T-helper 22 cell (primary cell): ENCODE data around the gene DNMT3A.
"Not testable (repeated sequence)": the region's sequence is repeated elsewhere in the genome, so short reads cannot be mapped to it uniquely, and the experiment has no call there.

Source experiments
- DNase-seq: peaks from one replicate; pipeline ENCODE4 v3.0.0-alpha.2; 2020; ENCODE audit warnings: low read depth

Gene DNMT3A

DNA sequence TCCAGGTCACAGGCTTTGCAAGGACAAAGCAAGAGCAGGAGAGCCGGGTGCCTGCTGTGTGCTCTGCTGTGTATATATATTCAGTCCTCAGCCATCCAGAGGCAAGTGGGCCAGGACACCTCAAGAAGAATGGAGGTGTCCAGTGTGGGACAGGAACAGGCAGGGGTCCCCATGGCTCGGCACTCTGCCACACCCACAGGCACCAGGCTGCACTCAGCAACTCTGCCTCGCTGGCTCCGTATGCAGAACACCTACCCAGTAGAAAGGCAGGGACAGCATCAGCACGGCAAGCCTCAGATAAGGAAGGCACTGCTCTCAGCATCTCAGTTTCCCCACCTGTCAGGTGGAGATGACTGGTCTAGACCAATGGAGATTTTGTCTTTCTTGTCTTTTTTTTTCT, 57.8 kb downstream of the DNMT3A start:
- DNase-seq, result no peak

DNA sequence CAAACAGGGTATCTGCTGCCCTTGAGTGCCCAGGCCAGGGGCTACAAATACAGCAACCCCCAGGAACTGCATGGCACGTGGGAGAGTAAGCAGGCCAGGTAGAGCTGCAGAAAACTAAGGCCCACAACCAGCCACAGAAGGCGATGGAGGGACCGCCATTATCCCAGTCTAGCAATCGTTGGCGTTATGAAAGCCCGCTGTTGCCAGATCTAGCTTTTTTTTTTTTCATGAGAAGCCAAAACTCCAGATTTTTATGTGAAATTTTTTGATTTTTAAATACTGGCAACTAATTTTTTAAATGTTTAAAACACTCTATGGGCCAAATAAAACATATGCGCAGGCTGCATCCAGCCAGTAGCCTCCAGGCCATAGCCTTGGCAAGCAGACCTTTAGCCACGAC, 59.8 kb downstream of the DNMT3A start:
- DNase-seq, result no peak

DNA sequence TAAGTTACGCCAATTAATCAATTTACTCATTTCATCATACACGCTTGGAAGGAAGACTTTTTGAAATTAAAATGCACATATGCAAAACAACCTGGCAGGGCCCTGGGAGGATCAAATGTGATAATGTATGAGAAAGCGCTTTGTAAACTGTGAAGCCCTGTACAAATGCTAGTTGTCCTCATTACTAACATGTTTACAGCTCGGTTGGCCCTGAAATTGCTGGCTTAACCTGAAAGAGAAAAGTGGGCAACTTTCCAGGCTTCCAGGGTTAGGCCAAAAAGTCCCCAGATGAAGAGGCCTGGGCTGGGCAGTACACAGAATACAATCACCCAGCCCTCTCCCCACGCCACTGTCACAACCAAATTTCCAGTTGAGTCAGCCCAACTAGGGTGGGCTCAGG, 60.2 kb downstream of the DNMT3A start:
- no peak for DNase-seq

DNA sequence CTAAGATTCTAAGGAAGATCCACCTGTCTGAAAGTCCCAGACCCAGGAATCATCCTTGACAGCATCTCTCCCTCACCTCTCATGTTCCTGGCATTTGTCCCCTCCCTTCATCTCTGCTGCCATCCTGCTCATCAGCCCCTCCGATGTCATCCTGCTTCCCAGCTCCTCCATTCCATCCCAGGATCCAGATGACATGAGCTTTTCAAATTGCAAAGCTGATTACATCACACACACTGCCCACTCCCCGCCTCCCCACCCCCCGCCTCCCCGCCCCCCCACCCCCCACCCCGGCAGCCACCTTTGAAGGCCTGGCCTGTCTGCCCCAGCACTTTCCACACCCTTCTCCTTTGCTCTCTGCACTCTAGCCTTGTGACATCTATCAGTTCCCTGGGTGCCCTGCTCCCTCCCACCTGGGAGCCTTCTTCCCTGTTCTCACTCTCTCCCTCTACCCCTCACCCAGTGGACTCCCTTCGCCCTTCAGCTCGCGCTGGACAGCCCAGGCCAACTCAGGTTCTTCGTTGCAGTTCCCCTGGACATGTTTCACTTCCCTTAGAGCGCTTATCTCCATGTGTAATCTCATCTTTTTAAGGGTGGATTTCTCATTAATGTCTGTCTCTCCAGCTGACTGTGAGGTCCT, 61.6 kb downstream of the DNMT3A start:
- DNase-seq, result no peak

DNA sequence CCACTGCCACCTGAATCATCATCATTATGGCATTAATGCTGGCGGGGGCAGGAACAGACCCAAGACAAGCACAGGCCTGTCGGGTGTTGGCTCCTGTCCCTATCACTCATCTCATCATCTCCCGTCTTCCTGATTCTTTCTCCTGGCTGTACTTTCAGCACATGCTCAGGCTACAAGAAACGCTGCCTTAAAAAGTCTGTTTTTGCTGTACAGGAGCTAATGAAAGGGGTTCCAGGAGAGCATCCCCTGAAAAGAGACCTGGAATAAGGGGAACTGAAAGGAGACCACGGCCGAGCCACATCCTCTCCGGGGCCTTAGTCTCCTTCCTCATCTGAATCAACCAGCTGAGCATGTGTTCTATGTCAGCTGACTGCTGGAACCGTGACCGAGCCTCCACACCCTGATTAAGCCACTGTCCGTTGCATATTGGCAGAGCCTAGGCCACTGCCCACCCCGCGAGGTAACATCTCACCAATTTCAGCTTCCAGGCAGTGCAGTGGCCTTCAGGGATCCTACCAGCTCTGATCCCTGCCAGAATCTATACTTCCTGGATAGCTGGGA, 62.6 kb downstream of the DNMT3A start:
- no peak for DNase-seq

DNA sequence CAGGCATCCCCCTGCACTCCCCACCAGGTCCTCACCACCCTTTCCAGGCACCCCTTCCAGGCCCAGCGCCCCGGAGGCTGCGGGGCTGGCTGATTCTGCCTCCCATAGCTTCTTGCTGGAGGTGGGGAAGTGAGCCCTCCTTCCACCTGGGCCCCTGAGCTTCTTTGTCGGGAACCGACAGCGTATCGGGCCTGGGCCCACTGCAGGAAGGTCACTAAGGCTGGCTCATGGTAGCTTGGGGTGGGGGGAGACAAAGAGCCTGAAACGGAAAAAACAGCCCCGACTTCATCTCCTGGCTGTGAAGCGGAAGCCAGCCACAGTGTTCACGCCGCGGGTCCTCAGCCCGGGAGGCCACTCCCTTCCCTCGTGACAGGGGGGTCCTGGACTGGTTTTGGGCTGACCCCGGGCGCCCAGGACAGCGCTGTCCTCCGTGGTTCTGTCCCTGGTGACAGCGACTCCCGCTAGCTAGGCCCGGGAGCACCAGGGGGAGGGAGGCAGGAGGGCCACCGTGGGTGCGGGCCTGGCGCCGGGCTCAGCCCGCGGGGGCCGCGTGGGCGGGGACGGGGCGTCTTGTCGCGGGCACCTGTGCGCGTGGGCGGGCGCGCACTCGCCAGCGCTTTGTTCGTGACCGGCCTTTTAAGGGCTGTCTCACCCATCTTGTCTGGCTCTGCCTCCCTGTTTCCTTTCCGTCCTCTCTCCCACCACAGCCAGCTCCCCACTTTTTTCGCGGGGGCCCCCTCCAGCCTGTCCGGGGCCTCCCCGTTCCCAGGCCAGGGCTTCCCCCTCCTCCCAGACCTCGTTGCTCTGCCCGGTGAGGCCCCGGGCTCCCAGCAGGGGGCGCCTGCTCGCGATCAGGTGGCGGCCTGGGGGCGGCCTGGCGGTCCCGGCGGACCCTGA, 64.9 kb downstream of the DNMT3A start:
- DNase-seq, result peak; percentile 53

DNA sequence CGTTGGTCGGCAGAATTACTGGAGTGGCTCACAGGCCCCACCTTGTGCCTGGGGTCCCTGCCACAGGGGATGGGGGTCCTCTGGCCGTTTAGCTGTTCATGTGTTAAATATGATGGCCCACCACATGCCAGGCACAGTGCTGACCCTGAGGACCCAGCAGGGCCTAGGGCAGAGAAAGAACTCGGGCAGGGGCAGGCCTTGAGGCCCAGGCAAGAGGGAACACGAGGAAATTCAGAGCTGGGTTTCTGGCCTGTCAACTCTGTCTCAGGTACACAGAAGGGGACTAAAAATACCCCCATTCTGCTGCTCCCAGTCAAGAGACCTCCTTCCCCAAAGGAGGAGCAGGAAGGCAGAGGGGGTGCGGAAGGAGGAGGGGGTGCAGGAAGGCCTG, 66.2 kb downstream of the DNMT3A start:
- DNase-seq, result no peak

DNA sequence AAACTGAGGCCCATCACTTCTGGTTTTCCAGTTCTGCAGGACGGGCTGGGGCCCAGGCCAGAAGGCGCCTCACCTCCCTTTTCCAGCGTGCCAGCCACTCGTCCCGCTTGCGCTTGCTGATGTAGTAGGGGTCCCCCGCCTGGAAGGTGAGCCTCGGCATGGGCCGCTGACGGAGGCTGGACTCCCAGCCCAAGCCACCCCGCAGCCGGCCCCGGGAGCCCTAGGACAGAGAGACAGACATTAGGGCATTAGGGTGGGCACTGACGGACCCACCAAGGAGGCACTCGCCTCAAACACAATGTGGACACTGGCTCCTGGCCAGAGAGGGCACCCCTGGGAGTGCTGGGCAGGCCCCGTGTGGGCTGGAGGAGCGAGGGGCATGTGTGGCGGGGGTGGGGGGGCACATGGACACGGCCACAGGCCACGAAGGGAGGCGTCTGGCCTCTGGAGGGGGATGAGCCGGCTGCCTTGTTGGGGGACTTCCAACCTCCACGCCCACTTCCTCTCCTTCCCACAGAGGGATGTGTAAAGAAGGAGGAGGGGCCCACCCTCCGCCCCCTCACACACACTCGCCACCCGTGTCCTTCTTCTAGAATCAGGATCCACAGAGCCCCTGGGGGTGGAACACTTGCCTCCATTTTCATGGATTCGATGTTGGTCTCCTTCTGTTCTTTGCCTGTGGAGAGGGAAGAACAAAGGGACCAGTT, 66.7 kb downstream of the DNMT3A start:
- peak; percentile 53 for DNase-seq

DNA sequence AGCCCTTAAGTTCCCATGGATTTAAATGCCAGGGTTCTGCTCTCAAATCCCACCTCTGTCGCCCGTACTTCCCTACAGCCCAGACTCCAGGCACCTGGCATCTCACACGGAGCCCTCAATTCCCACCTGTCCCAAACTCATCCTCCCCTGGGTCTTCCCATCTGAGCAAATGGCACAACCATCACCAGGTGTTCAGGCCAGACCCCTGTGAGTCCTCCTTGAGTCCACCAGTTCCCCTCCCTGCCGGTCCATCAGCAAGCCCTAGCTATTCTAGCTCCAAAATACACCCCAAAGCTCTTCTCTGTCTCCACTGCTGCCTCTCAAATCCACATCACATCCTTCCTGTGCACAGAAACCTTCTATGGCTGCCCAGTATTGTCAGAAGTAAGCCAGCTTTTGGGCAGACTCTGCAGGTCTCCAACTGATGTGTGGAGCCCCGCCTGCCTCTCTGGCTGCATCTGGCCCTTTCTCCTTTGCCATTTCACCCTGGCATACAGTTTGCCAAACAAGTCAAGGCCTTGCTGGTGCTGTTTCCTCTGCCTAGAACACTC, 67.7 kb downstream of the DNMT3A start:
- no peak for DNase-seq

DNA sequence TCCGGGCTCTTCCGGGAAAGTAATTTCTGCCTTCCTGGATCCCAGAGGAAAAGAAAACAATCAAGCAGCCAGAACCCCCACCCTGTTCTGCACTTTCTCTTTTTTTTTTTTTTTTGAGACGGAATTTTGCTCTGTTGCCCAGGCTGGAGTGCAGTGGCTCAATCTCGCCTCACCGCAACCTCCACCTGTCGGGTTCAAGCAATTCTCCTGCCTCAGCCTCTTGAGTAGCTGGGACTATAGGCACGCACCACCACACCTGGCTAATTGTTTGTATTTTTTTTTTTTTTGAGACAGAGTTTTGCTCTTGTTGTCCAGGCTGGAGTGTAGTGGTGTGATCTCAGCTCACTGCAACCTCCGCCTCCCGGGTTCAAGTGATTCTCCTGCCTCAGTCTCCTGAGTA, 69.0 kb downstream of the DNMT3A start:
- DNase-seq, result not testable (repeated sequence)

DNA sequence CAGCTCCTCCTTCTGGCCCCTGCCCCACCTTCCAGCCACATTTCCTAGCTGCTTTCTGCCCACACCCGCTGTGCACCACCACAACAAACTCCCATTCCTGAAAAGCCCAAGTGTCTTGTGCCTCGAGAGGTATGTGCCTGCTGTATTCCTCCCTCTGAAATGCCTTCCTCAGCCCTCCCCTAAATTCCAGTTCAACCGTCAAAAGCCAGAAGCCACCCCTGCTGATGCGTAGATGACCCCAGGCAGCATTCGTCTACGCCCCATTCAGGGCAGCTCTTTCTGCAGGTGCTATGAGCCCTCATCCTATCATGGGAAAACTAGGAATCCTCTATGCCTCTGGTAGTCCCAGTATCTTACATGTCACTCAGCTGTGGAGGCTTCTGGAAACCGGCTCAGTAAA, 71.7 kb downstream of the DNMT3A start:
- DNase-seq, result no peak

DNA sequence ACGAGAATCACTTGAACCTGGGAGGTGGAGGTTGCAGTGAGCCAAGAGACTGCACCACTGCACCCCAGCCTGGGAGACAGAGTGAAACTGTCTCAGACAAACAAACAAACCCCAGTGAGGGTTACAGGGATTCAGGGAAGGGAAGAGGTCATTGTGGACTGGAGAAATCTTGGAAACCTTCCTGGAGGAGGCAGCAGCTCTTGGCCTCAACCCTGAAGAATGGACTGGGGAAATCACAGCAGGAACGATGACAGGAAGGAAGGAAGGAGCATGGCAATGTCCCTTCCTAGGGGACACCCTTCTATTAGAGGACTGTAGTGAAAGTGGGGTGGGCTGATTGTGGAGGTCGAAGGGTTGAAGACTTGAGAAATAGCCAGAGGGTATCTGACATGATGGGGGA, 72.5 kb downstream of the DNMT3A start:
- DNase-seq, result no peak

DNA sequence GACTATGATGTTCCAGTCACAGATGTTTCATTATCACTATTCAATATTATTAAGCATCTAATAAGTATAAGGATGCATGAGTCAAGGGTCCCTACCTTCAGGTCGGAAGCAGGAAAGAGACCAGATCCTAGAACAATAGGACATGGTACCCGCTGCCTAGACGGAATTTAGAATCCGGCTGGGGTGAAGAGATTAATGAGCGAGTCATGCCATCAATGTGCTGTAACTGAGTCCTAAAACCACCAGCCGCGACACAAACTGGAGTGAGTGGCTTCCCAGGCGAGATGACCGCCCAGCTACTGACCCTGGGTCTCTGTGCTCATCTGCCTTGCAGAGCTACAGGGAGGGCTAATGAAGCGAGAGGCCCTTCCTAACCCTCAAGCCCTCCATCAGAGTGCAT, 73.6 kb downstream of the DNMT3A start:
- DNase-seq, result no peak

DNA sequence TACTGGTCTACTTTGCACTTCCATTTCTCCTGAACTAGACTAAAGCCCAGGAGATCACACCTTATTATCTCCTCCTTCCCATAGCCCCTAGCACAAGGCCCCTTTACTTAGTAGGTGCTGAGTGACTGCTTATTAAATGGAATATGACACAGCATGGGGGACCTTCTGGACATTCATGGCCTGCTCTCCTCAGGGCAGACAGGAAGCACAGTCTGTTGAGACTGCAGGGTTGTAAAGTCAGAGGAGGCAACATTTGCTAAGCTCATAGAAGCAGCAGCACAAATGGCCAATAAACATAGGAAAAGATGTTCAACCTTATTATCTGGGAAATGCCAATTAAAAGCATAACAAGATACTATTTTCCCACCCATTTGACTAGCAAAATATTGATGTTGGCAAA, 75.3 kb downstream of the DNMT3A start:
- no peak for DNase-seq

DNA sequence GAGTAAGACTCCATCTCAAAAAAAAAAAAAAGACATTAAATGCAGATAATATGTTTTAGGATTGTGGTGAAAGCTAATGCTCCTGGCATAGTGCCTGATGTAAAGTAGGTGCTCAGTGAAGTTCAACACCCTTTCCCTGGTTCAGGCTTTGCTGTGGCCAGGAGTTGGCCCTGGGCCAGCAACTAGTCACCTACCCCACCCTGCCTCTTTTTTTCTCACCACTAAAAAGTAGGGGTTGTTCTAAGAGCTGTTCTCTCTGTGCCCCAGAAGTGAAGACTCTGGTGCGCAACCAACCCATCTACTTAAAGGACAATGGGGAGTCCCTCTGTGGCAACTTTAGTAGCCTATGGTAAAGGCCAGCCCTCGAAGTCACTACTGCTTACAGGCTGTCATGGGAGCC, 75.9 kb downstream of the DNMT3A start:
- no peak for DNase-seq

DNA sequence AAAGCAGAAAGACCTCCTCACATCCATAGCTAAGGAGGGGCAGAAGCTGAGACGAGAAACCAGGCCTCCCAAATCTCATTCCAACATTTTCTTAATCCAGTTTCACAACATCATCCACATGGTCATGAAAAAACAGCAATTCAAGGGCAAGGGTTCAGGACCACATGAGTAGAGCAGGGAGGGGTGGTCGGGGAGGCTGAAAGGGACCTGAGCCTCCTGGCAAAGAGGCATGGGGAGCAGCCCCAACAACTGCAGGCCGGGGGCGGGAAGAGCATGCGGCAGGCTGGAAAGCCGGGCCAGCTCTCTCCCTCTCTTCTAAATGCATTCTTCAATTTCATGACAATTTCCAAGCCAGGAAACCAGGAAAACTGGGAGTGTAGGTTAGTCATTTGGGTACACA, 76.7 kb downstream of the DNMT3A start:
- no peak for DNase-seq

DNA sequence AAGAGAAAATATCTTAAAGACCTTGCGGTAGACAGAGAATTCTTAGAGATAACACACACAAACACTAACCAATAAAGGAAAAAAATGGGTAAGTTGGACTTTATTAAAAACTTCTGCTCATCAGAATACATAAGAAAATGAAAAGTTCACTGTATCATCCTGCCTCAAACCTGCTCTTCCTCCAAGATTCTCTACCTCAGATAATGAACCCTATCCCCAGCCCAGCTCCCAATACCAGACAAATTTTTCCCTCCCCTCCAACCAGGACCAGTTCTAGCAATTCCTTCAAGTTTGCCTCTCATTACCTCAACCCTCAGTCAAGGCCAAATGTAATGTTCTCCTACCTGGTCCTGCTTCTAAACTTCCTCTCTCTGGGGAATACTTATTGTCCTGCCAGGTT, 79.4 kb downstream of the DNMT3A start:
- no peak for DNase-seq

DNA sequence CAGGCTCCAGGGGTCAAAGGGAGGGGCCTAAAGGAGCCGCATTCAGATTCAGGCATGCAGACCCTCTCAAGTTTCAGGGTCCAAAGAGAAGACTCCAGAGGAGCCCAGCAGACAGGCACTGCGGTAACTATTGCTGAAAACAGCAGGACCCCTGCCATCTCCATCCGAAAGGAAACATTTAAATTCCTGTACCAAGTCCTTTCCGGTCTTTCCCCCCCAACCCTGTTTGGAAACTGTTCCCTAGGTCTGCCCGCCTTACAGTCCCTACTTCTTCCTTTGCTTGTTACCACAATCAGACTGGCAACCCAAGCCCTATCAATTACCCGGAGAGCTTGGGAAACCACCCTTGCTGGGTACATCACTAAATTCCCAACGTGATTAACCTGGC, 82.0 kb downstream of the DNMT3A start:
- no peak for DNase-seq

DNA sequence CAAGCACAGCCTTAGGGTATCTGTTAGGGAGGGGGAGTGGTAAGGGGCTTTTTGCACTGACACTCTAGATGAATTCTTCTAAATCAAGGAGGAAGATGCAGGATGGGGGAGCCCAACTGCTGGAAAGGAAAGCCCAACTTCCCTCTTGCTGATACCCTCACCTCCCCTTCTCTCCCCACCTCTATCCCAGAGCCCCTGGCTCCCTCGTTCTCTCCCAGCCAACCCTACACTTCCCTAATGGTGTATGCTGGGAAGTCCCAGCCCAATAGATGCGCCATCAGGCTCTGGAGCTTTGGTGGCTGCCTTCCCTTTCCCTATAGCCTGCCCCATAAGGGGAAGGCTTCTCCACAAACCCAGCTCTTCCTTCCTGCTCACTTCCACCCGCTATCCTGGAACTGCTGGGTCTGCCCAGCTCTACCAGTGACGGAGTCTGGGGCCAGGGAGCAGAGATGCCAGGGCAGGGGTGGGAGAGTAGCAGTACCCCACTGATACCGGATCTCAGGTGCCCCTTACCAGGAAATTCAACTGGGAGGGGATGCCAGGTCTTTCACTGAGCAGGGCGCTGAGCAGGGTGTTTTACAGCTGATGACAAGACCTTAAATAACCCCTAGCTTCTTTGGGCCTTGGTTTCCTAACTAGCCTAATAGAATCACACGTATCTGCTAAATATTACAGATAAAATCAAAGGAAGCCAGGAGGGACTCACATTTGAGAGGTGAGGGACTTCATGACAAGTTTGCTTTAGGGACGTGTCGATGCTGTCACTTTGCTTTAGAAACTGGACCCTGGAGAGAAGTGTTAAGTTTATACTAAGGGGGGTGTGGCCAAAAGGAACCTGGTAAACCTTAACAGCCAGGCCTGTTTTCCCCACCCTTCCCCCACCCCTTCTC, 82.6 kb downstream of the DNMT3A start:
- DNase-seq, result no peak

DNA sequence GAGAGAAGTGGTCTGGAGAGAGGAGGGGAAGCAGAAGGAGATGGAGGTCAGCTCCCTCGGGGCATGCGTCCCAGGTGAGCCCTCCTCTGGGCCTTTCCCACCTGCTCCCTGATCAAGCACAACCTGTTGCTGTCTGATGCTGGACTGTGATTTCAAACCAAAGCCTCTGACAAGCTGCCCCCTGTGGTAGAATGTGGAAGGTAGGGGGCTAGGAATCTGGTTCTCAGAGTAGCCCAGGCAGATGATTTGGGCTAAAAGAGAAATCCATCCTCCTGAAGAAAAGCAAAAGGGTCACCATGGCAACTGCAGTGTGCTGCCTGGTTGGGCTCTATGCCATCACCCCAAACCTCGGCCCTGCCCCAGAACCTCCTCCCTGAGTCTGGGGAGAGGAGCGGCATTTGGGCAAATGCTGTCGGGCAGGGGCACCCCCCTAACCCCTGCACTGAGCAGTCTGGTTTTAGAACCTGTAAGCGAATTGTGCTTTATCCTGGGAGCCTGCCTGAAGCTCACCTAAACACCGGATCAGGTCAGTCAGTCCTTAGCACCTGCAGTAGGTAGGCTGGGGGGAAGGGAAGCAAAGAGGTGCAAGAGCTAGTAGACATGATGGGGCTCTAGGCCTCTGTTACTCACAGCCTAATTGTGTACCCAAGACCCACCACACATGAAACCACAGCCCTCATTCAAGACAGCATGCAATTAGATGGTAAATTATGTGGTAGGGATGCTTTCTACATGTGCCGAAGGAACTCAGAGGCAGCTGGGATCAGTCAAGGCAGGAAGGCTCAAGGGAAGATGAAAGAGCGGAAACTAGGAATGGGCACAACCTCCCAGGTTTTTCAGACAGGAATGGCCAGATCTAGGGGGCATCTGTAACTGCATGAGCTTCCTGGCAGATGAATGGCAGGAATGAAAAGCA, 83.5 kb downstream of the DNMT3A start:
- DNase-seq, result no peak
